HFF-Myc (cell line): ENCODE measurements around the gene IQSEC3.

Source experiments
- DNase-seq: peaks from one replicate; pipeline ENCODE4 v3.0.0-alpha.2; 2011; ENCODE audit warnings: low read depth; ENCODE audit errors: extremely low read depth
- H3K4me3 ChIP-seq: replicated peaks from 2 replicates; pipeline ENCODE4 v1.5.1; 2011; ENCODE audit warnings: low read depth, mild to moderate bottlenecking, control low read depth, low read length
- TF ChIP-seq, protein P1 (sequence below): IDR thresholded peaks from 2 replicates; pipeline ENCODE4 v1.5.1; 2012; ENCODE audit warnings: mild to moderate bottlenecking, low read depth, low read length, control low read depth; ENCODE audit errors: missing control alignments

IQSEC3 gene

DNA sequence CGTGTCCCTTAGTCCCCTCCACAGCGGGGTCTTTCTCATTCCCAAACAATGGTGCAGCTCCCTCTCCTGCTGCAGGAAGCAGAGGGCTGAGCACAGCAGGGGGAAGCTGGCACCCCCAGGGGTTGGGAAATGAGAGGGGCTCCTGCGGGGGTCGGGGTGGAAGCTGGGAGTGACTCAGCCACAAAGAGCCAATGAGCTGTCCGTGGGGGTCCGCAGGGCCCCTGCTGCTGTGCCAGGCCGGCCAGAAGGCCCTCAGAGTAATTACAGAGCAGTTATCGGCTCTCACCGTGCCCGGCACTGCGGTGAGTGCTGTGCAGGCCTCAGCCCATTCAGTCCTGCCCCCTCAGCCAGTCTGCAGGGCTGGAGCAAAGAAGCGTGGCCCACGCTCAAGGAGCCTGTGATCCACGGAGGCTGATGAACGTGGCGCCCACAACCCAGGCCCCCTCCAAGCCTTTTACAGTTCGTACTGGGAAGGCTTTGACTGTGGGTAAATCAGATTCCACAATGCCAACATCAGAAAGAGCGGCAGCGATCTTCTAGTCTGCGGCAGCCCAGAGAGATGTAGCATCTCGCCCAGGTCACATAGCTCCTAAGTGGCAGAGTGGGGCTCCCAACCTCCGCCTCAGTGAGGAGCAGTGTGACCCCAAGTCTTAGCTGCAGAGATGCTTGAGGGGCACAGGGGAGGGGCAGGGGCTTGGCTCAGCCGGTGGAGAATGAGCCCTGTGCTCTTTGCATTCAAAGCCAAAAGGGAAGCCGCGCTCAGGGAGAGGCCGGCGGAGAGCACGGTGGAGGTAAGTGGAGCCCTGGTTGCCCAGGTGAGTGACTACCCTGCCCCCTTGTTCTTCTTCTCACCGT lies 104.0 kb downstream of the IQSEC3 start:
- H3K4me3 ChIP-seq, result no peak overlapping the region
- DNase-seq, result no peak
- TF ChIP-seq, protein P1, sequence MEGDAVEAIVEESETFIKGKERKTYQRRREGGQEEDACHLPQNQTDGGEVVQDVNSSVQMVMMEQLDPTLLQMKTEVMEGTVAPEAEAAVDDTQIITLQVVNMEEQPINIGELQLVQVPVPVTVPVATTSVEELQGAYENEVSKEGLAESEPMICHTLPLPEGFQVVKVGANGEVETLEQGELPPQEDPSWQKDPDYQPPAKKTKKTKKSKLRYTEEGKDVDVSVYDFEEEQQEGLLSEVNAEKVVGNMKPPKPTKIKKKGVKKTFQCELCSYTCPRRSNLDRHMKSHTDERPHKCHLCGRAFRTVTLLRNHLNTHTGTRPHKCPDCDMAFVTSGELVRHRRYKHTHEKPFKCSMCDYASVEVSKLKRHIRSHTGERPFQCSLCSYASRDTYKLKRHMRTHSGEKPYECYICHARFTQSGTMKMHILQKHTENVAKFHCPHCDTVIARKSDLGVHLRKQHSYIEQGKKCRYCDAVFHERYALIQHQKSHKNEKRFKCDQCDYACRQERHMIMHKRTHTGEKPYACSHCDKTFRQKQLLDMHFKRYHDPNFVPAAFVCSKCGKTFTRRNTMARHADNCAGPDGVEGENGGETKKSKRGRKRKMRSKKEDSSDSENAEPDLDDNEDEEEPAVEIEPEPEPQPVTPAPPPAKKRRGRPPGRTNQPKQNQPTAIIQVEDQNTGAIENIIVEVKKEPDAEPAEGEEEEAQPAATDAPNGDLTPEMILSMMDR, result no peak

DNA sequence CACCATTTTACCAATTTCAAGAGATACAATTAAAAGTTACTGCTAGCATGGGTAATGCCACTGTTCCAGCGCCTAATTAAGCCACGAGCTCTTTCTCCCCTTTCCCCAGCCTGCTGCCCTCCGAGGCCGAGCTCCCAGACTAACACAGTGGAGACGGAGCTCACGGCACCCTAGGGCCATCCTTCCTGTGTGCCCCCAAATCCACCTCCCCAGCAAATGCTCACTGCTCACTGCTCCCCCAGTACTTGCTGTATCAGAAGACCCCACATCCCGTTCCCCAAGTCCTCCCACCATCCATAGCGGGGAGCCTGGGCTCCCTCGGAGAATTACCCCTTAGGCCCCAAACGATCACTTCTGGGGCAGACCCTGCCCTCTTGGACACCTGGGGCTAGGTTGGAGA lies 104.7 kb downstream of the IQSEC3 start:
- DNase-seq, result no peak
- H3K4me3 ChIP-seq, result no peak overlapping the region
- TF ChIP-seq, protein P1, result no peak

DNA sequence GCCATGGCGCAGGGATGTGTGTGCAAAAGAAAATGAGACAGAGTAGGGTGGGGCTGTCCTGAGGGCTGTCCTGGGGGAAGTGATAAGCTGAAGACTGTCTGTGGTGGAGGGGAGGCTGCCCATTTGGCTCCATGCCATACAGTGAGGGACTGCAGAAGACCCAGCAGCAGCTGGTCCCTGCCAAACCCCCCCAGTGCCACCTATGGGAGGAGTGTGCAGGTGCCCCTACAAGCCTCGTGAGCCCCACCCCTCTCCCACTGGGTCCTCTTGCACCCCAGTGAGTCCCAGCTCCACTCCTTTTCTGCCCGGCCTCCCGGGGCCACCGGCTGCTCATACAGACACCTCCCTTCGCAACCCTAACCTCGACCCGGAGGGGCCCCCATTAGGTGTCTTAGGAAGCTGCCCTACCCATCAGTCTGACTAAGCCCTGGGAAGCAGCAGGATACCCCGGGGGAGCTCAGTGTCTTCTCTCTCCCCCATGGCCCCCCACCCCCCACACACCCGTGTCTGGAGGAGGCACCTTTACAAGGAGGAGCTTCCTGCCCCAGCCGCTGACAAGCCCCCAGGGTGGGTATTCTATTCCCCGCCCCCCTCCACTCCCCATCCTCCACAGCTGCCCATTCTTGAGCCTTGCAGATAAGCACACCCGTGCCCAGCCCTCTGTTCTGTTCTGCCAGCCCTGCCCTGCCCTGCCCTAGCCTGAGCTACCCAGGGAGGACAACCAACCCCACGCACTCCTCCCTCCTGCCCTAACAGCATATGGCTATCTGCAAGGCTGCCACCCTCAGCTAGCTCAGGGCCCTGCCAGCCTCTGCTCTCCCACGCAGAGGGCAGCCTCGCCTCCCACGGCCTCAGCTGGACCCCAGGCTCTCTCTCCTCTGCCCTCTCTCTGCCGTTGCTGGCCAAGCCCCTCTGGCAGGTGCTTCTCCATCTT lies 105.4 kb downstream of the IQSEC3 start:
- TF ChIP-seq, protein P1, result no peak
- DNase-seq, result no peak
- no peak overlapping the region for H3K4me3 ChIP-seq

DNA sequence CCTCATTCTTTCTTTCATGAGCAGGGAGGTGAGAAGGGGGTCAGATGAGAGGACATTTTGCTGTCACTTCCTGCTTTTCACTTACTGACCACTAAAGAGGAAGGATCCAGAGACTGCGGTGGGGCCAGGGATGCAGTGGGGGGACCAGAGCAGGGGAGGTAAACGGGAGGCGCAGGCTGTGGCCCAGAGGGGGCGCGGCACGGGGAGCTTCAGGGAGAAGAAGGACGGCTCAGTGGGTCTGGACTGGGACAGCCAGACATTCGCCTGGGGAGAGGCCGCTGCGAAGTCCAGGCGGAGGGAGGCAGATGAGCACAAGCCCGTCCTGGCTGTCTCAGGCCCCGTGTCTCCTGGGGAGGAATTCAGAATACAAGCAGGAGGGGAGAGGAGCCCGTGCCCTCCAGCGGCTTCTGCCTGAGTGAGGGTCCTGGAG lies 106.2 kb downstream of the IQSEC3 start:
- DNase-seq, result no peak
- TF ChIP-seq, protein P1, result no peak
- no peak overlapping the region for H3K4me3 ChIP-seq

DNA sequence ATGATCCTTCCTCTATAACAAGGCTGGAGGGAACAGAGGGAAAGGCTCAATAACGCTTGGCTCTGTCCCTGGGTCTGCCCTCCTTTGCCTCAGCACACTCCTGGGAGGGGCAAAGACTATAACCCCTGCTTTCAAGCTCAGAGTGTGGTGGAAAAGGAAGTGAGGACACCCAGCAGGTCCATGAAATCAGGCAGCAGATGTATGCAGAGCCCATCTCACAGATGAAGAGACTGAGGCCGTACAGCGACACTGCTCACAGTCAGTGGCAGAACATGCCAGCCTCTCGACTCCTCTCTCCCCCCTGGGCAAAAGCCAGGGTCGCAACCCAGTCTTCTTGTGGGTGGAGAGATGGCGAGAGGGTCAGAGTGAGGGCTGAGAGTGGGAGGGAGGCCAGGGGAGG lies 107.6 kb downstream of the IQSEC3 start:
- TF ChIP-seq, protein P1, result no peak
- no peak overlapping the region for H3K4me3 ChIP-seq
- no peak for DNase-seq

DNA sequence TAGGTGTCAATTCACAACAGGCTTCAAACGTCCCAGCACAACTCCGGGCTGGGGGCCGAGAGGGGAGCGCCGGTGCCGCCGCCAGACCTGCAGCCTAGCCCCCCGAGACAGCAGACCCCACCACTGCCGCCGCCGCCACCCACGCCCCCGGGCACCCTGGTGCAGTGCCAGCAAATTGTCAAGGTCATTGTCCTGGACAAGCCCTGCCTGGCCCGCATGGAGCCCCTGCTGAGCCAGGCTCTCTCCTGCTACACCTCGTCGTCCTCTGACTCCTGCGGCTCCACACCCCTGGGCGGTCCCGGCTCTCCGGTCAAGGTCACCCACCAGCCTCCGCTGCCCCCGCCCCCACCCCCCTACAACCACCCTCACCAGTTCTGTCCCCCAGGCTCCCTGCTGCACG lies 108.0 kb downstream of the IQSEC3 start:
- H3K4me3 ChIP-seq, result no peak overlapping the region
- TF ChIP-seq, protein P1, result no peak
- no peak for DNase-seq
